T-helper 17 cell (primary cell): ENCODE data around the gene ANKRD34A. TPM values are rescaled to one million over a fixed set of nuclear protein-coding genes. Genes with fewer than 3 reads are reported as not detected.
"Not testable (repeated sequence)": the region's sequence is repeated elsewhere in the genome, so short reads cannot be mapped to it uniquely, and the experiment has no call there.

ENCODE experiments used
- ATAC-seq: fragments of 150-1000 bp; cut with Tn5 transposase; 2 replicates; pipeline ENCODE4 v1.10.0; 2021; ENCODE audit warnings: mild to moderate bottlenecking, moderate library complexity
- DNase-seq, 3 donors: peaks; one replicate each; pipeline versions ENCODE4 v3.0.0 to v3.0.0-alpha.2; 2020 to 2021
- H3K9me3 ChIP-seq: one replicate; pipeline ENCODE4 v1.7.0; 2013; ENCODE audit warnings: low read length, mild to moderate bottlenecking; ENCODE audit not compliant: control insufficient read depth, poor library complexity, severe bottlenecking
- H3K27ac Mint-ChIP-seq: one replicate; pipeline ENCODE4 v1.8.0; 2022; ENCODE audit warnings: mild to moderate bottlenecking, moderate library complexity, mixed read lengths
- H3K27me3 Mint-ChIP-seq: one replicate; pipeline ENCODE4 v1.8.0; 2022; ENCODE audit warnings: mixed read lengths
- H3K36me3 Mint-ChIP-seq: one replicate; pipeline ENCODE4 v1.8.0; 2022; ENCODE audit warnings: low read depth, mixed read lengths
- H3K4me1 Mint-ChIP-seq: one replicate; pipeline ENCODE4 v1.8.0; 2022; ENCODE audit warnings: mild to moderate bottlenecking, mixed read lengths
- H3K4me3 Mint-ChIP-seq: one replicate; pipeline ENCODE4 v1.8.0; 2022; ENCODE audit warnings: mild to moderate bottlenecking, moderate library complexity, mixed read lengths
- total RNA-seq, 4 donors: library from RNA in 2 of 4; stranded (reverse) in 2 of 4; gene quantifications; one replicate each; pipeline ENCODE4 v1.2.3 and lab custom pipeline; 2022 to 2026

Gene ANKRD34A
- total RNA-seq, 2 donors from 2014 or later = 0.70 to 1.7 TPM

DNA sequence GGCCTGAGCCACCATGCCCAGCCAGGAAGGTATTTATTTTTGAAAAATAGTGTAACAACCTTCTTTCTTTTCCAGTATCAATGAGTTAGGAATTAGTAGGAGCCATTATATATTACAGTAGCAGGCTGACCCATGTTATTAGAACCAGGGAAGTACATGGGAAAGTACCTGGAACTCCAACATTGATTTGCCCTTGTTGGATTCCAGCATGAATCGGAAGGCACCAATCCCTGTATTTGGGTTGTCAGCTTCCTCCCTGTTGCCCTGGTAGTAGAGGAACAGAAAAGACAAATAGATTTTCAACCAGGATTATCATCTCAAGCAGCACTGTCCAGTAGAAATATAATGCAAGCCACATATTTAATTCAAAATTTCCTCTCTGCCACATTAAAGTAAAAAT lies 26.9 kb downstream of the ANKRD34A start:
- H3K4me1 Mint-ChIP-seq = peaks cover 12% of the 10 kb centered on the region

DNA sequence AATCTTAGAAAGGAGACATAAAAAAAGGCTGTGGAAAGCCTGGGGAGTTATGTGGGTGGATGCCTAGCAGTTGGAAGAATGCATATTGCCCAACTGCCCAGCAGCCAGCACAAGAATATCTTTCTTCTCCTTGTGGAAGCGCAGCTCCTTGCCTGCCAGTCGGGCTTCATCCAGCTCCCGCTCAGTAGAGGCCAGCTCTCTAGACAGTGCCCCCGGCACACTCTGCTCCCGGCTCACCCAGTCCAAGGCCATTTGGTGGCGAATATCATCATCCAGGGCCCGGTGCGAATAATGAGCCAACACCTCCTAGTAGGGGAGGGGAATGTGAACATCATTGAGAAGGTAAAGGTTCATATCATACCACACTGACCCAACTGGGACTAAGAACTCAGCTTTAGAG lies 28.1 kb downstream of the ANKRD34A start:
- H3K4me3 Mint-ChIP-seq = no peak overlapping the region
- DNase-seq = no peak
- no peak overlapping the region for H3K27ac Mint-ChIP-seq
- H3K27me3 Mint-ChIP-seq = no peaks in the 10 kb centered on the region
- no peak for ATAC-seq
- H3K9me3 ChIP-seq = no peaks in the 10 kb centered on the region
- H3K36me3 Mint-ChIP-seq = peaks cover 3% of the 10 kb centered on the region
- H3K4me1 Mint-ChIP-seq = peaks cover 18% of the 10 kb centered on the region

More for the DNA sequence above, 26.9 kb downstream of the ANKRD34A start:
- Mint-ChIP-seq H3K4me3 (no peak overlapping the region), H3K36me3 (peaks cover 6% of the 10 kb centered on the region), H3K27me3 (no peaks in the 10 kb centered on the region), H3K27ac (peak overlapping the region; percentile 8)
- DNase-seq (no peak), ATAC-seq (no peak)
- no peaks in the 10 kb centered on the region for H3K9me3 ChIP-seq

GRCh38 chr1:145935708-145936107 lies 28.7 kb downstream of the ANKRD34A start:
- Mint-ChIP-seq H3K4me1 (peaks cover 20% of the 10 kb centered on the region), H3K4me3 (no peak overlapping the region), H3K27ac (no peak overlapping the region), H3K27me3 (no peaks in the 10 kb centered on the region), H3K36me3 (peaks cover 3% of the 10 kb centered on the region)
- no peaks in the 10 kb centered on the region for H3K9me3 ChIP-seq
- no peak for DNase-seq
- no peak for ATAC-seq

DNA sequence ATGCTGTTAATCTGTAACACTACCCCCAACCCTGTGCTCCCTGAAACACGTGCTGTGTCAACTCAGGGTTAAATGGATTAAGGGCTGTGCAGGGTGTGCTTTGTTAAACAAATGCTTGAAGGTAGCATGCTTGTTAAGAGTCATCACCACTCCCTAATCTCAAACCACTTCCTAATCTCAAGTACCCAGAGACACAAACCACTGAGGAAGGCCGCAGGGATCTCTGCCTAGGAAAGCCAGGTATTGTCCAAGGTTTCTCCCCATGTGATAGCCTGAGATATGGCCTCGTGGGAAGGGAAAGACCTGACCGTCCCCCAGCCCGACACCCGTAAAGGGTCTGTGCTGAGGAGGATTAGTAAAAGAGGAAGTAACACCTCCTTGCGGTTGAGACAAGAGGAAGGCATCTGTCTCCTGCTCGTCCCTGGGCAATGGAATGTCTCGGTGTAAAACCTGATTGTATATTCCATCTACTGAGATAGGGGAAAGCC lies 31.8 kb downstream of the ANKRD34A start:
- DNase-seq, ATAC-seq, H3K9me3 ChIP-seq, H3K36me3 Mint-ChIP-seq, H3K27ac Mint-ChIP-seq, H3K27me3 Mint-ChIP-seq: not testable (repeated sequence)
- peaks cover 23% of the 10 kb centered on the region for H3K4me1 Mint-ChIP-seq
- H3K4me3 Mint-ChIP-seq = peak overlapping the region; percentile 66

GRCh38 chr1:145927916-145928643 lies 36.3 kb downstream of the ANKRD34A start:
- ATAC-seq (no peak), DNase-seq (no peak)
- no peaks in the 10 kb centered on the region for H3K9me3 ChIP-seq
- peak overlapping the region; percentile 58 for H3K4me3 Mint-ChIP-seq
- peaks cover 17% of the 10 kb centered on the region for H3K4me1 Mint-ChIP-seq
- no peak overlapping the region for H3K27ac Mint-ChIP-seq
- H3K27me3 Mint-ChIP-seq = no peaks in the 10 kb centered on the region
- H3K36me3 Mint-ChIP-seq = peaks cover 4% of the 10 kb centered on the region

DNA sequence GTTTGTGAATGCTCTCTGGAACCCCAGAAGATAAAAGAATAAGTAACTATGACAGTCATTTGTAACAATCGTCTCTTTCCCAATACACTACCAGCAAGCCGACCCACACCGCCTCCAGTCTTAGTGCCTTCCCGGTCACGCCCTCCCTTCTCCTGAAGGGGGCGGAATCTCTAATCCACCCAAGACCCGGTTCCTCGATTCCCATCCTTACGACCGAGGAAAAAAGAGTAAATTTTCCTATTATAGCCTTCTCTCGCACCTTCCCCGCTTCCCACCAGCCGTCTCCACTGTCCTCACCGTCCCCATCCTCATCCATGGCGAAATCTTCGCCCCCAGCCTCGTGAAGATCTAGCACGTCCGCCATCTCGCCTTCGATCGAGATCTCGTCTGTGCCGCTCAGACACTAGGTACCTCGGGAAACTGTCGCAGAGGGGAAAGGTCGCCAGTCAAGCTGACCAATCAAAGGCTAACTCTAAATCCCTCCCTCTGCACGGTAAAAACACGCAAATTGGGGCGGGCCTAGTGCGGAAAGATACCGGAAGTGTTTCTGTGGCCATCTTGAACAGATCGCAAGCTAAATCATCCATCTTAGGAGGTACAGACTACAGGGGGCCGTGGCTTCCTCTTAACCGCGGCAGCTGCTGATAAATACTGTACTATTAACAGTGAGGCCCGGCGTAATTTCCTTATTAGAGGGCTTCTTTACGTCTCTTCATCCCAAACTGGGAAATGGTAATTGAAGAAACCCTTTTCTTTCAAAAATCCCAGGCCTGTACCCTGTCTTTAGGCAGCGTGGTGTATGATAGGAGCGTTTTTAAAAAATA lies 37.1 kb downstream of the ANKRD34A start, which contains the start of gene RBM8A:
RBM8A (minus strand) TSS at position 422 of the 824 bp plus-strand sequence; CDS start at position 364, 58 bp downstream.
- DNase-seq (peak; percentile 72 to 87 (median 85)), ATAC-seq (peak; percentile 97)
- Mint-ChIP-seq H3K4me3 (peak within 1 kb of the TSS; percentile 58), H3K27me3 (no peaks in the 10 kb centered on the region), H3K36me3 (peaks cover 4% of the 10 kb centered on the region), H3K4me1 (peaks cover 9% of the 10 kb centered on the region), H3K27ac (no peak within 1 kb of the TSS)
- H3K9me3 ChIP-seq = no peaks in the 10 kb centered on the region

DNA sequence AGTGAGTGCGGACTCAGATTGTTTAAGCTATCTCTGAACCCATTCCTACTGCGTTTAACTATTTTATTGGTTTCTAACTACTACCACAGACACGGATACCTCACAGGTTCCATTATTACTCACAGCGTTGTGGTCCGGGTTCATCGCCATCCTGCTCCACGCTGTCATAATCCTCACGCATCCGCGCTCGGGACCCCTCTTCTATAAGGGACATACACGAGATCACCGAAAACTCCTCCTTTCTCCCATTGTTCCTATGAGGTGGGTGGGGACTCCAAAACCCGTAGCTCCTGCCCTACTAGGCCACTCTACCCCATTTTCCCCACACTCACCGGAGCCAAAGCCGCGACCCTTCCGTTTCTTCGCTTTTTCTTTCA lies 37.7 kb downstream of the ANKRD34A start:
- DNase-seq = no peak
- Mint-ChIP-seq H3K27me3 (no peaks in the 10 kb centered on the region), H3K27ac (no peak overlapping the region), H3K4me1 (peaks cover 6% of the 10 kb centered on the region), H3K36me3 (peaks cover 4% of the 10 kb centered on the region), H3K4me3 (no peak overlapping the region)
- ATAC-seq = peak; percentile 2
- H3K9me3 ChIP-seq = no peaks in the 10 kb centered on the region

DNA sequence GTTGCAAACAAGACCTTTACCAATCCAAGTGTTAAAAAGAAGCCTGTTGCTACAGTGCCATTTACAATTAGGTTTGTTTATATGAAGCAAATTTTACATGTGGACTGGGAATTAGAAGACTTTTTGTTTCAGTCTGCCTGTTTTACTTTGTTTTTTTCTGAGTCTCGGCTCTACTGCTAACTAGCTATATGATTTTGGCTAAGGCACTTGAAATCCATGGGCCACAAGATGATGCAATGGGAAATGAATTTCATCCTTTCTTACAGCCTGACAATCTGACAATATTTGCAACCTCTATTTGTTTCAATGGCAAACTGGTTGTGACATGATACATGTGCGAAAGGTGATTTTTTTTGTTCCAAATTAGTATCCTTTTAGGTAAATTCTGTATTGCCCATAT lies 42.1 kb downstream of the ANKRD34A start:
- no peaks in the 10 kb centered on the region for H3K9me3 ChIP-seq
- DNase-seq (no peak), ATAC-seq (no peak)
- Mint-ChIP-seq H3K4me3 (no peak overlapping the region), H3K27ac (no peak overlapping the region), H3K36me3 (peaks cover 4% of the 10 kb centered on the region), H3K27me3 (no peaks in the 10 kb centered on the region), H3K4me1 (peaks cover 23% of the 10 kb centered on the region)

- DNase-seq, H3K27me3 Mint-ChIP-seq, H3K9me3 ChIP-seq, ATAC-seq, H3K36me3 Mint-ChIP-seq: not testable (repeated sequence)
- peak overlapping the region; percentile 94 for H3K27ac Mint-ChIP-seq
- H3K4me3 Mint-ChIP-seq = peak overlapping the region; percentile 73
- H3K4me1 Mint-ChIP-seq = peaks cover 28% of the 10 kb centered on the region
Measured at GRCh38 chr1:145920297-145920696, 44.1 kb downstream of the ANKRD34A start.

- Mint-ChIP-seq H3K27ac (peak overlapping the region; percentile 94), H3K4me3 (peak overlapping the region; percentile 94), H3K4me1 (peaks cover 32% of the 10 kb centered on the region), H3K36me3 (peaks cover 6% of the 10 kb centered on the region), H3K27me3 (no peaks in the 10 kb centered on the region)
- ATAC-seq = peak; percentile 11
- DNase-seq = no peak
- H3K9me3 ChIP-seq = no peaks in the 10 kb centered on the region
Measured at GRCh38 chr1:145918992-145919939, 45.1 kb downstream of the ANKRD34A start.

DNA sequence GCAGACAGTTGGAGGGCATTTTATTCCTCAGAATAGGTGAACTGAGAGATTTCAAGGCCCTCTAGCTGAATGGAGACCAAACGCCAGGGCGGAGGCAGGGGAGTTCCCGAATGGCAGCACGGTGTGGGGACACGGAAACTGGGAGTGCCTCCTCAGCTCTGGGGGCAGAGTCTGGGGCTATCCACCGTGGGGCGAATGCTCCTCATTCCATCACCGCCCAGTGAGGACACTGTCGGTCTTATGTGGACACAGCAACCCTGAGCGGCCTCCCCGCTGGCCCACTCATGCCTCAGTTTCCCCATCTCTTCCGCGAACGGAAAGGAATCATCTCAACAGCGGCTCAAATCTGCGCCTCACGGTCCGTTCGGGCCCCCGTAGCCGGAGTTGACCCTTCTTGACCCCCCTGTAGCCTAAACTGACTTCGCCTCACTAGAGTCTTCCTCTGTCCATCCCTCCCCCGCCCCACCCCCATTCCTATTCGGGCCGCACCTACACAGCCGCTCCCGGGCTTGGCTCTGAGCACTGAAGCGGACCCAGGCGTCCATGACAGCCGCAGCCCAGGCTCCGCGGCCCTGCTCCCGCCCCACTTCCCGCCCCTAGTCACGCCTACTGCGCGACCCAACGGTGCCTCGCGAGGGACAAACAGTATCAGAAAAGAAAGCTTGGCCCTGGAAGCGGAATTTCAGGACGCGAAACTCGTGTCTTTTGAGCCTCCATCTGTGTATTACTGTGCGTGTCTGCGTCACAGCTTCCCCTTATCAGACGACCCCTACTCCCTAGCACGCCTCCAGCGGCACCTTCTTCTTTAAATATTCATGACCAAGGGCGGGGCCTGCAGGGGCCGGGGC lies 46.0 kb downstream of the ANKRD34A start, which contains the start of gene PEX11B:
PEX11B (minus strand) TSS at position 574 of the 848 bp plus-strand sequence; CDS start at position 545, 29 bp downstream.
- H3K9me3 ChIP-seq = no peaks in the 10 kb centered on the region
- peaks cover 35% of the 10 kb centered on the region for H3K4me1 Mint-ChIP-seq
- H3K4me3 Mint-ChIP-seq = peak within 1 kb of the TSS; percentile 94
- H3K27ac Mint-ChIP-seq = peak within 1 kb of the TSS; percentile 94
- DNase-seq (peak; percentile 81 to 88 (median 86)), ATAC-seq (peak; percentile 91)
- H3K27me3 Mint-ChIP-seq = no peaks in the 10 kb centered on the region
- H3K36me3 Mint-ChIP-seq = peaks cover 6% of the 10 kb centered on the region

- Mint-ChIP-seq H3K4me3 (peak overlapping the region; percentile 94), H3K36me3 (peaks cover 8% of the 10 kb centered on the region)
Measured at GRCh38 chr1:145917595-145917994, 46.8 kb downstream of the ANKRD34A start.

More at GRCh38 chr1:145917595-145917994, 46.8 kb downstream of the ANKRD34A start:
- no peaks in the 10 kb centered on the region for H3K9me3 ChIP-seq
- Mint-ChIP-seq H3K4me1 (peaks cover 37% of the 10 kb centered on the region), H3K27me3 (no peaks in the 10 kb centered on the region), H3K27ac (peak overlapping the region; percentile 94)
- ATAC-seq (no peak), DNase-seq (no peak)
